GM19468 (cell line): Measurements from ENCODE around the gene POU2AF2.

Experiments used
- ATAC-seq: cut with Tn5 transposase; IDR thresholded peaks from one replicate; pipeline ENCODE4 v1.9.1; 2021; ENCODE audit warnings: mild to moderate bottlenecking, moderate library complexity, moderate number of reproducible peaks; ENCODE audit not compliant: unreplicated experiment; ENCODE audit errors: extremely low read depth

POU2AF2 gene

GRCh38 chr11:111327908-111328624, 82.5 kb downstream of the POU2AF2 start:
- no peak for ATAC-seq

- ATAC-seq = no peak
Measured at GRCh38 chr11:111329306-111330204, 84.0 kb downstream of the POU2AF2 start.

GRCh38 chr11:111330234-111330893, 84.8 kb downstream of the POU2AF2 start:
- ATAC-seq = no peak

GRCh38 chr11:111331711-111332479, 86.4 kb downstream of the POU2AF2 start:
- no peak for ATAC-seq

GRCh38 chr11:111334532-111335502, 89.3 kb downstream of the POU2AF2 start:
- no peak for ATAC-seq

GRCh38 chr11:111335549-111335948, 90.0 kb downstream of the POU2AF2 start:
- no peak for ATAC-seq
